Right lobe of liver (tissue), 4 donors: ENCODE measurements around the gene RNF208.

Experiments
- CTCF ChIP-seq, 4 donors: fragments of 200-600 bp in 3 of 4; fragments of 450-650 bp in 1 of 4; IDR thresholded peaks; one replicate each; pipeline versions ENCODE4 v1.5.1 to v1.8.0; 2016 to 2022; ENCODE audit warnings: antibody characterized with exemption in 4 of 4, mild to moderate bottlenecking in 2 of 4
- POLR2A ChIP-seq: fragments of 450-650 bp; IDR thresholded peaks from one replicate; pipeline ENCODE4 v1.6.1; 2017; ENCODE audit warnings: antibody characterized with exemption, mild to moderate bottlenecking
- donor health status: DM: no; HTN: no; CAD: no.
- donor health status: DM: no; HTN: no; CAD: no.
- donor health status: DM: no; HTN: yes; CAD: no.

GRCh38 chr9:137265496-137266161 lies 43.6 kb upstream of the RNF208 start:
- TF ChIP-seq CTCF (IDR thresholded peaks at IDR 0.05) (no peak), POLR2A (no peak)
